Kidney capillary endothelial cell (primary cell): ENCODE data around the gene LDB2.
"Not testable (repeated sequence)": the region's sequence is repeated elsewhere in the genome, so short reads cannot be mapped to it uniquely, and the experiment has no call there.

Experiments
- DNase-seq: peaks from one replicate; pipeline ENCODE4 v3.0.0-alpha.2; 2018; ENCODE audit warnings: low spot score

LDB2 gene

GRCh38 chr4:16646459-16646858 lies 252.0 kb downstream of the LDB2 start:
- no peak for DNase-seq

DNA sequence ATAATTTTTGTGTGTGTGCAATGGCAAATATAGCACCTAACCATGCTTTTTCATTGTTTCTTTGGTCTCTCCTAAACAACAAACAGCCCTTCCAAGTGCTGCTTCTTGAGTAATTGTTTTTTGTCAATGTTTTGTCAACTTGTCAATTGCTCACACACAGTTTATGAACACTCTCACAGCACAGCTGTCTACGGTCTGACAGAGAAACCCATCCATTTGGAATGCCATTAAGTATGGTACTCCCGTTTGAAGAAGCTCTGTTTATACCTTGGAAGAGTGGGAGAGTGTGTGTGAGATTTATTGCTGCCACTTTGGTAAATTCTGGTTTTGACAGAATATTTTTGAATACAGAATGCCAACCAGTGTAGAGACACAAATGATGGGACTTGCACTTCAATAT lies 254.6 kb downstream of the LDB2 start:
- DNase-seq, result no peak

- no peak for DNase-seq
Measured at GRCh38 chr4:16642897-16643296, 255.5 kb downstream of the LDB2 start.

GRCh38 chr4:16641971-16642370 lies 256.5 kb downstream of the LDB2 start:
- DNase-seq, result no peak

GRCh38 chr4:16636912-16637630 lies 261.4 kb downstream of the LDB2 start:
- no peak for DNase-seq

- no peak for DNase-seq
Measured at GRCh38 chr4:16636304-16636703, 262.1 kb downstream of the LDB2 start.

GRCh38 chr4:16629274-16629673 lies 269.2 kb downstream of the LDB2 start:
- DNase-seq, result not testable (repeated sequence)

DNA sequence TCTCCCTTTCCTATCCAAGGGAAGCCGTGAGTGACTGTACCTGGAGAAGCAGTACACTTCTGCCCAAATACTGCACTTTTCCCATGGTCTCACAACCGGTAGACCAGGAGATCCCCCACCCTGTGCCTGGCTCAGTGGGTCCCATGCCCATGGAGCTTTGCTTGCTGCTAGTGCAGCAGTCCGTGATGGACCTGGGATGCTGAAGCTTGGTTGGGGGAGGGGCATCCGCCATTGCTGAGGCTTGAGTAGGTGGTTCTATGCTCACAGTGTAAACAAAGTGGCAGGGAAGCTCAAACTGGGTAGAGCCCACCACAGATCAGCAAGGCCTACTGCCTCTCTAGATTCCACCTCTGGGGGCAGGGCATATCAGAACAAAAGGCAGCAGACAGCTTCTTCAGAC lies 269.6 kb downstream of the LDB2 start:
- not testable (repeated sequence) for DNase-seq

DNA sequence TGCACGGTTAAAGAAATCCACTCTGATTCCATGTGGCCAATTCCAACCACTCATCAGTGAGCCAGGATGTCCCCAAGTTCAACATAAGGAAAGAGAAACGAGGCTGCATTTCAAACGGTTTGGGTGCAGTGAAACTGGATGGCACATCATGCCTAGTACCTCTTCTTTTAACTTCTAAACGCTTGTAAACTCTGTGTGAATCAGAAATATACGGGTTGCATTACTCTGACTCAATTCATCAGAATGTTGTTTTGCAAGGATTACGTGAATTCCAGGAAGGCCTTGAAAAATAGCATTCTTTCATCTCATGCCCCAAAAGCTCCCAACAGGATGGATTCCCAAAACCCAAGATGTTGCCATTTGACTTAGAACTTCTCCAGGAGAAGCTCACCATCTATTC lies 270.4 kb downstream of the LDB2 start:
- peak; percentile 32 for DNase-seq

DNA sequence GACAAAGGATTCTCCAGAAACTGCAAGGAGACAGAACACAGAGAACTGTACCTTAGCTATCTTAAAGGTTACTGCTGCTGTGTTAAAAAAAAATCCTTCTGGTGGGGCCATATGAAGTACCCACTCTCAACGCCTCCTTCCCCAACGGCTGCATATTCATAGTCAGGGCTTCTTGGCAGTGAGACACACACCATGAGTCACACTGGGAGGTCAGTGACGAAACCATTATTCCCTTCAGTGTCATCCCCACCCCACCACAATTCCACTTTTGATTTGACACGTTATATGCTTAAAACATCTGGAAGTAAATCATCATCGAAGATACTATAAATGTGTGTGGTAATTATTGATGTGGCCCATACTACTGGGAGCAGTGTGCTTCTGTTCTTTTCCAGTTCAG lies 271.5 kb downstream of the LDB2 start:
- DNase-seq, result peak; percentile 39

DNA sequence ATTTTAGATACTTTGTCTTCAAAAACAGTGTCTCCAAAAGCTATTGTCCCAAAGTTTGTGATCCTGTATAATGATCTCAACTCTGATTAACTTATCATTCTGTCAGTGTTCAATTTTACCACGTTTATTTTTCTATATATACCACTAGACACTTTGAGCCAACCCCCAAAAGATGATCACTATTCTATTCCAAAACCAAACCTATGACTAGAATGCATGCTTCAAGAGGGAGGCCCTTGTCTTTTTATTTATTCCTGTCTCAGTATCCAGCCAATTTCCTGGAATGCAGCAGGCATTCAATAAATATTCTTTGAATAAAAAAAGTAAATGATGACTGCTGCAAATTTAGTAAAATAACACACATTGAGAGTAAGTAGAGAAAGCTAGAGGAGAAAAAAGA lies 275.6 kb downstream of the LDB2 start:
- no peak for DNase-seq

- no peak for DNase-seq
Measured at GRCh38 chr4:16617435-16617834, 281.0 kb downstream of the LDB2 start.

- no peak for DNase-seq
Measured at GRCh38 chr4:16617011-16617410, 281.4 kb downstream of the LDB2 start.

- DNase-seq, result no peak
Measured at GRCh38 chr4:16609170-16609758, 289.2 kb downstream of the LDB2 start.

- DNase-seq, result no peak
Measured at GRCh38 chr4:16608611-16609125, 289.8 kb downstream of the LDB2 start.

DNA sequence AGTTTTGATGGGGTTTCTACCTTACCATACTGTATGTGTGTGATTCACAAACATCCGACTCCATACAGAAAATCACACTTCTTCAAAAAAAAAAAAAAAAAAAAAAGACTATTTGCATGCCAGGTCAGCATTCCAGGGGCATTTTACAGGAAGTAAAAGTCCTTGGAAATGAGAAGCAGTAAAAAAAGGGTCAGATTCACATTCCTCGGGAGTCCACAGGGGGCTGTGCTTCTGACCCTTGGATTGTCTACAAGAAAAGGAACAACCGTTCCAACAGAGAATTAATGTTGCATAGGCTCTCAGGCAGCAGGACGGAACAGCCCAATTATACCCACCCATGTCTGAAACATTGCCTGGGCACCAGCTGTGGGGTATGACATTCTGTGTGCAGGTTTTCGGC lies 290.3 kb downstream of the LDB2 start:
- peak; percentile 6 for DNase-seq

DNA sequence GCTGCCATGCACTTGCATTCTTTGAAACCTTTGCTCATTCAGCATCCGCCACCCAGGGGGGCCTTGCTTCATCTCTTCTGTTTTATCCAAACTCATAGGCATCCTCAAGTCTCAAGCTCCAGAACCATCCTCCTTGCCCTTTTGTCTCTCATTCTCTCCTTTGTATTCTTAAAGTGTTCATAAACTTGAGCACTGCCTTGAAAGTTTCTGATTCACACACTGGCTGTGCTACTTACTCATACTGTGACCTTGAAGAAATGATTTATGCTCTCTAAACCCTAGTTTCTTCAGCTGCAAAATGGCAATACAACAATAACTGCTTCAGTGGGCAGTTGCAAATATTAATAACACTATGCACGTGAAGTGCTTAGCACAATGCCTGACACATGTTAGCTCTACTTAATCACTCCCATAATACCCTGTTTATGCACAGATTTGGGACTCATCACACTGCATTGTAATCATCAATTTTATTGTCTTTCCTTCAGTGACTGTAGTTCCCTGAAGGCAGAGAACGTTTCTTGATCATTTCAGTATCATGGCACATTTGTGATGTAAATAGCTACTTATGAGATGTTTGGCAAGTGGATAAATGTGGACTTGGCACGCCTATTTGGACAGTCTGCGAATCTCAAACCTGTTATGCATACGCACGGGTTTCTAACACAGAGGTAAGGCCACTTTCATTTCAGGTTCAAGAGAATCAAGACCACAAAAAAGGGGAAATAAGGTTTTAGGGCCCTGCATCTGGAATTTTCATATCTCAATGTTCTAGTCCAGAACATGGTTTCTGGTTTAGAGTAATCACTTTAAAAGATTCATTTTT lies 291.0 kb downstream of the LDB2 start:
- DNase-seq, result no peak

DNA sequence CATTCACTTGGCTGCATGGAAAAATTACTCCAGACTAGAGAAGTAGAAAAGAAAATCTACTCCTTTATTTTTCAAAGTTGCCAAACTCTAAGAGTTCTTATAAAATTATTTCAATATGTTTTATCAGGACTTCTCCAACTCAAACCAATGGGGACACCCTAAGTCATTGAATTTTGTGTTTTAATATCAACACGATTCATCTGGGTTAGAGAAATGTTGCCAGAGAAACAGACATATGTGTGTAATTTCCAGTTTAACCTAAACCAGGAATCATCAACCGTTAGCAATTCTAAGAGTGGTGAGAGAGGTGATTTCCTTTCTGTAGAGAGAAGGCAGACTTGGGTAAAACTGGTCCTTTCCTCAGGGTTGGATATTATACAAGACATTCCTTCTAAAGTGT lies 291.8 kb downstream of the LDB2 start:
- no peak for DNase-seq

DNA sequence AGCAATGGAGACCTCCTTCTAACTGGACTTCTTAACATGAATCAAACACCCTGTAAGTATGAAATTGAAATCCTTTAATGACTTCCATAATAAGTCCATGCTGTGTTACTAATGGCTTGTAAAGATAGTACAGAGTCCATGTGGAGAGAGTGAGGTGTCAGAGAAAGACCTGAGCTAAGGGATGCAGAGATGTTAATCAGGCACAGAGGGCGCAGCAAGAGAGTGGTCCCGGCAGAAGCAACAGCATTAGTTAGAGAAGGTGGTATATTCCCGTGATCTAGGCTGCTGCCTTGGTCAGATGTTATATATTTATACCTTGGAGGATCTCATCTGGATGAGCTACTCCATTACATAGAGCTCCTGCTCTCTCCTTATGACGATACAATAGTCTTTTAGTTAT lies 295.3 kb downstream of the LDB2 start:
- DNase-seq, result no peak

DNA sequence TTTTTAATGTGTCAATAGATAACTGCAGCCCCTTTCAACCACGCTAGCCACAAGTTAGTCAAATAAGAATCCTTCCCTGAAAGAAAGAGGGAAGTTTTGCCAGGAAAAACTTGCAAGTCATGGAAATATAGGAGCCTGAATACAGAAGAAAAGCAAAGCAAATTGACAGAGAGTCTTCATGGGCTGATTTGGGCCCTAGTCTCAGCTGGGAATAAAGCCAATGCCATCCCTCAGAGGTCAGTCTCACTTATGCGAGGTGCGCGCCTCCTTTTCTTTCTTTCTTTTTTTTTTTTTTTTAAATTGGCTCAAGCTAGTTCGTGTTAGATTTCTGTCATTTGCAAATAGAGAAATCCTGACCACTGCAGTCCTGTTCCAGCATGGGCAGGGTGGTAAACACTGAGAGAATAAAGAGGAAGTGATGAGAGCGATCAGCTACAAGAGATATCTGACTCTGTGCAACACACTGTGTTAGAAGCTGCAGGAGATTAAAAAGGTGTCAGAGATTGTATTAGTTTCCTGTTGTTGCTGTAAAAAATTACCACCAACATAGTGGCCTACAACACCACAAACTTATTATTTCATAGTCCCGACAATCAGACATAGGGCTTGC lies 299.7 kb downstream of the LDB2 start:
- DNase-seq, result no peak

GRCh38 chr4:16597845-16598596 lies 300.4 kb downstream of the LDB2 start:
- peak; percentile 45 for DNase-seq

GRCh38 chr4:16597443-16597842 lies 301.0 kb downstream of the LDB2 start:
- no peak for DNase-seq
